ENCODE measurements around the gene MDFIC.

Gene MDFIC

DNA sequence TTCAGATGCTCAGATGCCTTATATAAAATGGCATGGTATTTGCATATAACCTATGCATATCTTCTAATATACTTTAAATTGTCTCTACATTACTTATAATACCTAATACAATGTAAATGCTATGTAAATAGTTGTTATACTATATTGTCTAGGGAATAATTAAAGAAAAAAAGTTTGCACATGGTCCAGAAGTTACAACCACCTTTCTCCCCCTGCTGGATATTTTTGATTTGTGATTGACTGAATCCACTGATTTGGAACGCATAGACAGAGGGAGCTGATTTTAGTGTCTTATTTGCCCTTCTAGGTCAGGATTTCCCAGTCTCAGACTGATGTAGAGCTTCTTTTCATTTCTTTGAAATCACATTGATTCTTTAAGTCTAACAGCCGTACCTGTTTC is 31.8 kb downstream of the MDFIC start:
- H3K27ac ChIP-seq, result no peak overlapping the region
- TF ChIP-seq, protein P1, sequence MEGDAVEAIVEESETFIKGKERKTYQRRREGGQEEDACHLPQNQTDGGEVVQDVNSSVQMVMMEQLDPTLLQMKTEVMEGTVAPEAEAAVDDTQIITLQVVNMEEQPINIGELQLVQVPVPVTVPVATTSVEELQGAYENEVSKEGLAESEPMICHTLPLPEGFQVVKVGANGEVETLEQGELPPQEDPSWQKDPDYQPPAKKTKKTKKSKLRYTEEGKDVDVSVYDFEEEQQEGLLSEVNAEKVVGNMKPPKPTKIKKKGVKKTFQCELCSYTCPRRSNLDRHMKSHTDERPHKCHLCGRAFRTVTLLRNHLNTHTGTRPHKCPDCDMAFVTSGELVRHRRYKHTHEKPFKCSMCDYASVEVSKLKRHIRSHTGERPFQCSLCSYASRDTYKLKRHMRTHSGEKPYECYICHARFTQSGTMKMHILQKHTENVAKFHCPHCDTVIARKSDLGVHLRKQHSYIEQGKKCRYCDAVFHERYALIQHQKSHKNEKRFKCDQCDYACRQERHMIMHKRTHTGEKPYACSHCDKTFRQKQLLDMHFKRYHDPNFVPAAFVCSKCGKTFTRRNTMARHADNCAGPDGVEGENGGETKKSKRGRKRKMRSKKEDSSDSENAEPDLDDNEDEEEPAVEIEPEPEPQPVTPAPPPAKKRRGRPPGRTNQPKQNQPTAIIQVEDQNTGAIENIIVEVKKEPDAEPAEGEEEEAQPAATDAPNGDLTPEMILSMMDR (conservative IDR thresholded peaks at IDR 0.05), result no peak

DNA sequence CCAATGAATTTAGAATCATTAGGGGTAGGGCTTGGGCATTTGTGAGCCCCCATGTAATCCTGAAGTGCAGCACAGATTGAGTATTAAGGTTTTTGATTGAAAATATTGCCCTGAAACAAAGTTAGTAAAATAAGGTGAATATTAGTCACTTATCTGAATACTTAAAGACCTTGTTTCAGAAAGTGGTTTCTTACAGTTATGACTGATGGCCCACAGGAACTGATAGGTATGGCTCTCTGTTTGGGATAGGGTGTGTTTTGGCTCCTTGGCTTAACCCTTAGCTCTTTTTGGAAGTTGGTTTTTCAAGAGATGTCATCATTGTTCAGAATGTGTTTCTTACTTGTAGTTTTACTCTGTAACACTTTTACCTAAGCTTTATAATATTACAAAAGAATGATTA is 34.8 kb downstream of the MDFIC start:
- TF ChIP-seq, protein P1 (conservative IDR thresholded peaks at IDR 0.05), result no peak
- H3K27ac ChIP-seq, result no peak overlapping the region

GRCh38 chr7:114957444-114957843 is 35.5 kb downstream of the MDFIC start:
- TF ChIP-seq, protein P1 (conservative IDR thresholded peaks at IDR 0.05), result no peak
- no peak overlapping the region for H3K27ac ChIP-seq

- TF ChIP-seq, protein P1 (conservative IDR thresholded peaks at IDR 0.05), result no peak
- no peak overlapping the region for H3K27ac ChIP-seq
These were observed 38.0 kb downstream of the MDFIC start for GRCh38 chr7:114959931-114960330.

- no peak overlapping the region for H3K27ac ChIP-seq
- TF ChIP-seq, protein P1 (conservative IDR thresholded peaks at IDR 0.05), result no peak
These were observed 40.5 kb downstream of the MDFIC start for GRCh38 chr7:114962441-114962840.

DNA sequence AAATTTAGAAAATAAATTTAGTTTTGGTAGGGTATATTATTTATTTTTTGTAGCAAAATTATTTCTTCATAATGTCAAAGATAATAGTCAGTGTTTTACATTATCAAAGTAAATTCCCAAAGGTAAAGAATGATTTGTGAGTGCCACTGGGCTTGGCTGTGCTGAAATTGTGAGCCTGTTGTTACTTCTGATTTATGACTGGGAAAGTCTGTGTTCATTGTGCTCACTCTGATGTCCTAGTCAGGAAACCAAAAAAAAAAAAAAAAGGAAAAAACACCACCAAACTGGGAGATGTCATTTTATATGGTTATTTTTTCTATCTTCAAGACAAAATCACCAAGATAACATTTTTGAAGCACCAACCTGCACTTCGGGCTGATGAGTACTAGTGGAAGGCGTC is 44.3 kb downstream of the MDFIC start:
- no peak overlapping the region for H3K27ac ChIP-seq
- TF ChIP-seq, protein P1 (conservative IDR thresholded peaks at IDR 0.05), result no peak

DNA sequence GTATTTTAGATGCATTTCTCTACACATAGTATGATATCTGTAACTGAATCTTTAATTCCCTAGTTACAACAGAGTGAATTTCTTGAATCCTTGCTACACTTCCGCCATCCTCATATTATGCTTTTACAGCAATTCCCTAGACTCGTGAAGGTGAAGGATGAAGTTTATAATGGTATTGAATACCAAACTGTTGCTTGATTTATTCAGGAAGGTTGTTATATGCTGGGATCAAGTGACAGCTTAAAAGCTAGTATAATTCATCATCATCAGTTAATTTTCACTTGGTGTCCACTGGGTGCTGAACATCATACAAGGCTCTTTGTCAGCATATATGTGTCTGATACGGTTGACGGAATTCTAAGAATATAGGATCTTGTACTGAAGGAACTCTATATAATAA is 47.2 kb downstream of the MDFIC start:
- H3K27ac ChIP-seq, result no peak overlapping the region
- TF ChIP-seq, protein P1 (conservative IDR thresholded peaks at IDR 0.05), result no peak

DNA sequence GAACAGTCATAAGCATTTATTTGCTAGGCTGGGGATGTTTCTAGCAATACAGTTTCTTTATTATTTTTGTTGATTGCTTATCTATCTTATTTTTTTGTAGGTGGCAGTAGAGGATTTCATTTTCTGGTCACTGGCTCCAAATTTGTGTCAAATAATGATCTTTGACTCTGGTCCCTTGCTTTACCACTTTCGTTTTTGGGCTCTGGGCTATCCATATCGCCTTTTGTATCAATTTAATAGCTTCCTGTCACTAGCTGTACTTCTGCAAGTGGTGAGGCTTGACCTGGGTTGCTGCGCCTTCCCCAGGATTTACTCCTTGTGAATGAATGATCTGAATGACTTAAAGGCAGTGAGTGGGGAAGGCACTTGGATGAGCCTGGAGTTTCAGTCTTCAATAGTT is 48.4 kb downstream of the MDFIC start:
- no peak overlapping the region for H3K27ac ChIP-seq
- TF ChIP-seq, protein P1 (conservative IDR thresholded peaks at IDR 0.05), result no peak

All from VCaP (cell line).